Measurements from ENCODE around the gene PLP1. TPM values are rescaled to one million over a fixed set of nuclear protein-coding genes. Genes with fewer than 3 reads are reported as not detected.

PLP1 gene
- total RNA-seq, 1 donor from 2014 or later = 5.9 TPM

GRCh38 chrX:103781706-103782105 is 5.1 kb downstream of the PLP1 start:
- Histone ChIP-seq H3K9me3 (no peaks in the 10 kb centered on the region), H3K27ac (no peak overlapping the region), H3K27me3 (no peaks in the 10 kb centered on the region), H3K4me1 (no peaks in the 10 kb centered on the region), H3K36me3 (no peaks in the 10 kb centered on the region), H3K4me3 (no peak overlapping the region)
- intact Hi-C loops (cut with DNase I) = no loop called here
- DNase-seq (ENCODE audit: low spot score in 2 of 2) = no peak
- no peak for TF ChIP-seq CTCF (IDR thresholded peaks at IDR 0.05)

- H3K4me3 ChIP-seq = no peak overlapping the region
- H3K27ac ChIP-seq = no peak overlapping the region
- intact Hi-C loops (cut with DNase I) = no loop called here
- no peaks in the 10 kb centered on the region for H3K9me3 ChIP-seq
- no peak for TF ChIP-seq CTCF (IDR thresholded peaks at IDR 0.05)
- no peak for DNase-seq (ENCODE audit: low spot score in 2 of 2)
- no peaks in the 10 kb centered on the region for H3K4me1 ChIP-seq
- no peaks in the 10 kb centered on the region for H3K27me3 ChIP-seq
- H3K36me3 ChIP-seq = no peaks in the 10 kb centered on the region
Observed at GRCh38 chrX:103782640-103783039, 6.0 kb downstream of the PLP1 start.

- Histone ChIP-seq H3K9me3 (no peaks in the 10 kb centered on the region), H3K27ac (no peak overlapping the region), H3K27me3 (no peaks in the 10 kb centered on the region), H3K4me1 (no peaks in the 10 kb centered on the region), H3K4me3 (no peak overlapping the region), H3K36me3 (no peaks in the 10 kb centered on the region)
- no peak for DNase-seq (ENCODE audit: low spot score in 2 of 2)
- no peak for TF ChIP-seq CTCF (IDR thresholded peaks at IDR 0.05)
- intact Hi-C loops (cut with DNase I) = no loop called here
Observed at GRCh38 chrX:103783196-103783595, 6.6 kb downstream of the PLP1 start.

GRCh38 chrX:103783971-103784370 is 7.3 kb downstream of the PLP1 start:
- Histone ChIP-seq H3K4me3 (no peak overlapping the region), H3K36me3 (no peaks in the 10 kb centered on the region), H3K27ac (no peak overlapping the region), H3K27me3 (no peaks in the 10 kb centered on the region), H3K9me3 (no peaks in the 10 kb centered on the region), H3K4me1 (no peaks in the 10 kb centered on the region)
- no peak for DNase-seq (ENCODE audit: low spot score in 2 of 2)
- TF ChIP-seq CTCF (IDR thresholded peaks at IDR 0.05) = no peak
- intact Hi-C loops (cut with DNase I) = no loop called here

GRCh38 chrX:103789004-103789403 is 12.4 kb downstream of the PLP1 start:
- H3K27ac ChIP-seq = no peak overlapping the region
- no peaks in the 10 kb centered on the region for H3K27me3 ChIP-seq
- no peak for DNase-seq (ENCODE audit: low spot score in 2 of 2)
- H3K36me3 ChIP-seq = no peaks in the 10 kb centered on the region
- no peak for TF ChIP-seq CTCF (IDR thresholded peaks at IDR 0.05)
- H3K4me3 ChIP-seq = no peak overlapping the region
- no peaks in the 10 kb centered on the region for H3K9me3 ChIP-seq
- intact Hi-C loops (cut with DNase I) = no loop called here
- H3K4me1 ChIP-seq = no peaks in the 10 kb centered on the region

- Histone ChIP-seq H3K4me3 (no peak overlapping the region), H3K9me3 (no peaks in the 10 kb centered on the region), H3K27me3 (no peaks in the 10 kb centered on the region), H3K27ac (no peak overlapping the region), H3K4me1 (no peaks in the 10 kb centered on the region), H3K36me3 (no peaks in the 10 kb centered on the region)
- no peak for TF ChIP-seq CTCF (IDR thresholded peaks at IDR 0.05)
- DNase-seq (ENCODE audit: low spot score in 2 of 2) = no peak
- intact Hi-C loops (cut with DNase I) = no loop called here
Observed at GRCh38 chrX:103791228-103791627, 14.6 kb downstream of the PLP1 start.
